D341Med (cell line): ENCODE data around the gene ZNF224.

Experiments
- DNase-seq: peaks from one replicate; pipeline ENCODE4 v3.0.0; 2012; ENCODE audit warnings: low spot score

ZNF224 gene

GRCh38 chr19:44131955-44132354, 37.8 kb downstream of the ZNF224 start:
- DNase-seq: no peak

GRCh38 chr19:44141191-44142058, 47.3 kb downstream of the ZNF224 start, which contains the start of gene ZNF234:
Gene ZNF234 (plus strand): TSS chr19:44141554. CDS start chr19:44144633, 3,079 bp downstream.
- peak; percentile 91 for DNase-seq

- DNase-seq: peak; percentile 35
These were observed 47.9 kb downstream of the ZNF224 start for GRCh38 chr19:44142059-44142433.

- DNase-seq: no peak
These were observed 55.6 kb downstream of the ZNF224 start for GRCh38 chr19:44149776-44150175.

GRCh38 chr19:44151491-44151890, 57.3 kb downstream of the ZNF224 start:
- DNase-seq: no peak

- no peak for DNase-seq
These were observed 62.3 kb downstream of the ZNF224 start for GRCh38 chr19:44156475-44156874.
